GM23338 (cell line): Measurements from ENCODE around the gene RPL15.

Experiments used
- CTCF ChIP-seq, 2 experiments: fragments of 200-600 bp in 1 of 2; sonication (generic) in 1 of 2; conservative IDR thresholded peaks; 2 replicates each; pipeline versions ENCODE4 v1.5.1 to v1.6.1; 2016 to 2017; ENCODE audit warnings: antibody characterized with exemption in 2 of 2, low read depth in 2 of 2, mild to moderate bottlenecking in 2 of 2, moderate library complexity in 1 of 2
- EZH2phosphoT487 ChIP-seq: fragments of 200-600 bp; sonication (generic); IDR thresholded peaks from one replicate; pipeline ENCODE4 v1.8.1; 2018; ENCODE audit warnings: antibody characterized with exemption; ENCODE audit not compliant: unreplicated experiment
- JUNB ChIP-seq: IDR thresholded peaks from one replicate; pipeline ENCODE4 v1.6.1; 2016; ENCODE audit warnings: antibody characterized with exemption; ENCODE audit not compliant: unreplicated experiment
- POLR2AphosphoS5 ChIP-seq: IDR thresholded peaks from 2 replicates; pipeline ENCODE4 v1.6.1; 2016; ENCODE audit warnings: antibody characterized with exemption, low read depth

GRCh38 chr3:23886311-23886710 is 30.6 kb upstream of the RPL15 start:
- TF ChIP-seq POLR2AphosphoS5 (no peak), CTCF (conservative IDR thresholded peaks at IDR 0.05; ENCODE audit: low read depth in 2 of 2) (no peak), EZH2phosphoT487 (no peak), JUNB (no peak)
